GM12891 (cell line): ENCODE measurements around the gene ATG5.
"Not testable (repeated sequence)": the region's sequence is repeated elsewhere in the genome, so short reads cannot be mapped to it uniquely, and the experiment has no call there.

ENCODE experiments used
- PAX5 ChIP-seq: IDR thresholded peaks from 2 replicates; pipeline ENCODE4 v1.6.1; 2011; ENCODE audit warnings: low read length, moderate library complexity, mild to moderate bottlenecking; ENCODE audit not compliant: insufficient read depth, severe bottlenecking
- POLR2A ChIP-seq: IDR thresholded peaks from 2 replicates; pipeline ENCODE4 v1.6.1; 2011; ENCODE audit warnings: low read depth, low read length, control low read depth
- POLR2AphosphoS5 ChIP-seq: IDR thresholded peaks from 2 replicates; pipeline ENCODE4 v1.6.1; 2011; ENCODE audit warnings: low read depth, low read length, control low read depth
- SPI1 ChIP-seq: IDR thresholded peaks from 2 replicates; pipeline ENCODE4 v1.6.1; 2011; ENCODE audit warnings: low read depth, low read length, control low read depth
- TAF1 ChIP-seq: IDR thresholded peaks from 2 replicates; pipeline ENCODE4 v1.6.1; 2011; ENCODE audit warnings: low read depth, low read length, control low read depth

DNA sequence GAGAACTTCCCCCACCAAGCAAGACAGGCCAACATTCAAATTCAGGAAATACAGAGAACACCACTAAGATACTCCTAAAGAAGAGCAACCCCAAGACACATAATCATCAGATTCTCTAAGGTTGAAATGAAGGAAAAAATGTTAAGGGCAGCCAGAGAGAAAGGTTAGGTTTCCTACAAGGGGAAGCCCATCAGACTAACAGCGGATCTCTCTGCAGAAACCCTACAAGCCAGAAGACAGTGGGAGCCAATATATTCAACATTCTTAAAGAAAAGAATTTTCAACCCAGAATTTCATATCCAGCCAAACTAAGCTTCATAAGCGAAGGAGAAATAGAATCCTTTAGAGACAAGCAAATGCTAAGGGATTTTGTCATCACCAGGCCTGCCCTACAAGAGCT, 61.1 kb downstream of the ATG5 start:
- not testable (repeated sequence) for TF ChIP-seq POLR2A, TAF1, SPI1, PAX5, POLR2AphosphoS5
